ENCODE measurements around the gene KIZ.

KIZ gene

DNA sequence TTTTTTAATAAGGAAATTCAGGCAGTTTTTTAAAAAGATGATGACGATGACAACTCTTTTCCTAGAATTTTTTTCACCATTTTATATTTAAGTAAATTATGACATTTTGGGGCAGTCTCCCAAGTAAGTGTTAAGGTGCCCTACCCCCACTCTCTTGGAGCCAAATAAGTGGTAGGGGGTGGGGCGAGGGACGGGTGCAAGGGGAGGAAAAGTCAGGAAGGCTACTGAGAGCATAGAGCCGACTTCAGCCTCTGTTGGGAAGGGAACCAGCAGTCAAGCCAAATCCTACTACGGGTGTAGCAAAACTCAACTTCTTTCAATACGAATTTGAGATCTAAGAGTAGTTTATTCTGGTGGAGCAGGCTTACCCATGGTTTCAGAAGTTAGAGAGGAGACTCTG lies 54.4 kb downstream of the KIZ start:
- DNase-seq = no peak

DNA sequence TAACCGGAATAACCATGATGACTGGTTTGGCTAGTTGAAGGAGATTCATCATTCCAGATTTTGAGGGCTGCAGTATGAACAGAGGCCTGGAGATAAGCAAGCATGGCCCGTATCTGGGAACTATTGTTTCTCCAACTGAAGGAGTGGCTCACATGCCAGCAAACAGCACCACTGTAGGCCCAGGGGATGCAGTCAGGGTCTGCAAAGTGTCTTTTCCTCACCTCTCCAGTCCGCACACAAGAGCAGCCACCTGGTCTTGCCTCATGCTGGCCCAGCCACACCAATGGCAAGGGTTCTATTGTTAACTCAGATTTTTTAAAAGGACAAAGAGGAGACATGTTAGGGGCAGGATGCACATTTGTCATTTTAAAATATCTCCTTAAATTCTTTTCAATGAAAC lies 55.1 kb downstream of the KIZ start:
- DNase-seq = no peak

DNA sequence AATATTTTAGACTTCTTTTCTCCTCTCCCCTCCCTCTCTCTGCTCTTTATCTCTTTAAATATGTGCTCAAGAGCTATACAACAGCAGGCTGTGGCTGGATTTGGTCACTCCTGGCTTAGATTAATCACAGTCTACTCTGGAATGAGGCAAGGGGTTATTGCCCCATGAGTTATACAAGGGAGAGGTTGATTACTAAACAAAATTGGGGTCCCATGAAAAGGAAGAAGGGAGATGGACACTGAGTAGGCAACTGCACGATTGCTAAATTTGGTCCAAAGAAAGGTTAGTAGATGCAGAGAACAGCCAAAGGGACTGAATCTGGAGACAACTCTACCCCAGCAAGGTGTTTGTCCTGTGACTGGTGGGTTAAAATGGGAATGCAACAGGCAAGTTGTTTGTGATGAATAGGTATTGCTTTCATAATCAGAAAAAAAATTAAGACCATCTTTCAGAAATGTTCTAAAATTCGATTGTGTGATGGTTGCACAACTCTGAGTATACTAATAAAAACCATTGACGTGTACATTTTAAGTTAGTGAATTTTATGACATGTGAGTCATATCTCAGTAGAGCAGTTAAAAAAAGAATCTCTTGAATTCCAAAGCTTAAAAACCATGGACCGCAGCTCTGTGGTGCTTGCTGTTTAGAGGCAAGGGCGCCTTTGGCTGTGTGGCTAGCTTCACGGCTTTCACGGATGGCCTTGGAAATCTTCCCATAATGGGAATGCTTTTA lies 57.1 kb downstream of the KIZ start:
- DNase-seq = no peak

DNA sequence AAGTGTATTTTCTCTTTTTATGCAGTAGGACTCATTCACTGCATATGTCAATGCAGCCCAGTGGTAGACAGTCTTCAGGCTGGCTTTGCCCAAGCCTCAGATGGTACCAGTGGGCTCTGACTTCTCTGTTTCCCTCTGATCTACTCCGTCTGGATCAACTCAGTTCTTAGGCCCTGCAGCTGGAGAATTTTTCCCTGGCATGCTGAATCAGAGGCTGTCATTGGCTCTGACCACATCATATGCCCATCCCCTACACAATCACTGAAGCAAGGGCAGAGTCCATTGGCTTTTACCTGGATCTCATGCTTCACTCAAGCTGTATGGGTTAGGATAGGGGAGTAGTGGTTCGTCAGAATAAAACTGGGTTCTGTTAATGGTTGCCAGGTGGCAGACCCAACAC lies 57.8 kb downstream of the KIZ start:
- no peak for DNase-seq

DNA sequence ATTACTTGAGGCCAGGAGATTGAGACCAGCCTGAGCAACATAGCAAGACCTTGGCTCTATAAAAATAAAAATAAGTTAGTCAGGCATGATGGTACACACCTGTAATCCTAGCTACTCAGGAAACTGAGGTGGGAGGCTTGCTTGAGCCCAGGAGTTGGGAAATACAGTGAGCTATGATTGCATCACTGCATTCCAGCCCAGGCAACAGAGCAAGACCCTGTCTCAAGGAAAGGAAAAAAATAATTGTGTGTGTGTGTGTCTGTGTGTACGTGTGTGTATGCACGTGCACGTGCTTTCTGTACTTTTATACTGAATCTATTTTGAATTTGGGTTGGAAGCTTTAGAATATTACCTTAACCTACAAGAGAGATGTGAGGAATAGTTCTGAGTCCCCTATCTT lies 58.9 kb downstream of the KIZ start:
- DNase-seq = no peak

DNA sequence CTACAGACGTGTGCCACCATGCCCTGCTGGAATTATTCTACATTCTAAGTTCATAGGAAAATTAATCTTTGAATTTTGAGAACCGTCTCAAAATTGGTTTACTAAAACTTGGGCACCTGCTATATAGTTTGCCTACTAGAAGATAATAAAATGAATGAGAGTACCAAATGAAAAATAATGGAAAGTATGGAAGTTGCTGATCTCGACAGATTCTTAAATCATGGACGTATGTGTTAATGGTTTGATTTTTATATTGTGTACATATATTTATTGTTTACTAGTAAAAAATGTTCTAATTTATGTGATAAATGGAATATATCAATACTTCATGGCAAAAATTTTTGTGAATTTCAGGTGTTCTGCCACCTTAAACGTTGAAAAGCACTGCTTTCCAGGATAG lies 60.0 kb downstream of the KIZ start:
- no peak for DNase-seq

DNA sequence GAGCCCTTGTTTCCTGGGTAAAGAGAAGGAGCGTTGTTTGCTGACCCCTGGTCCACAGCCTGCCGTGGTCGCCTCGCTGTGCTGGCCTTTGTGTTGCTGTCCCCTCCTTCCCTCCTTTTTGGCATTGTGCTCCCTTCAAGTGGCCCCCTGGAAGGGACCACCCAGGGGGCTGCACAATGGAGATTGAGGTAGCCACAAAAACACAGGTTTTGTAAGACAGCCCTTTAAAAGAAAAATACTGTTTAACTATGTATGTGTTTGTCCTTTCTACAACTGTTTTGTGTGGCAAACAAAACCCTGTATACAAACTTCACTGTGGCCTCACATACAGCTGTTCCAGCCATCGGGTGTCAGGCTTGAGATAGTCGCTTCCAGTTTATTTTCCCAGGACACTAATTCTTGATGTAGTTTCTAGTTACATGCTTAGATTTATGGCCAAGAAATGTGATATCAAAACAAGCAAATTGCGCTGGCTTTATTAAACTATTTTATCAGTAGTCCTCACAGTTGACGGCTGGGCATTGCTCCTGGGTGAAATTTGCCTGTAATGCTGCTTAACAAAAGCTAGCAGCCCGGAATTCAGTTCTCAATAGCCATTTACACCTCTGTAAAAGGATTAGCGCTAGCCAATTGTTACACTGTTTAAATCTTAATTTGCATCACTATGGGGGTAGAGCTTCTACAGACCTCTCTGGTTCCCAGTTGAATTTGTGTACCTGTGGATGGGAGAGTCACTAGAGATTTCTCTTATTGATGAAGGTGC lies 64.1 kb downstream of the KIZ start:
- DNase-seq = no peak

DNA sequence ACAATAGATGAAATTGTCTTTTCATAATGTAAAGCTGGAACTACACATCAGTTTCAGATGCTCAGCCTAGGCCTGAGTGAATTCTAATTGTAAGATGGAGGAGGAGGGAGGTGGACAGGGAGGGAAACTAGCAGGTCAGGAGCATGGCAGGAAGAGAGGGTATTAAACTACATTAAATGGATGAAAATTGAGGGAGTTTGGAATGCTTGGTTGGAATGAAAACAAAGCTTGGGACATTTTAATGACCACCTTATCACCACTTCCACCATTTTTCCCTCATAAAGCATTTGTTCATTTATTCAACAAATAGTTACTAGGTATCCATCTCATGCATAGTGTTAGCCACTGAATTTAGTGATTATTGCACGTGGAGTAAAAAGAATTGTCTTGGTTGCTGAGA lies 65.0 kb downstream of the KIZ start:
- no peak for DNase-seq

DNA sequence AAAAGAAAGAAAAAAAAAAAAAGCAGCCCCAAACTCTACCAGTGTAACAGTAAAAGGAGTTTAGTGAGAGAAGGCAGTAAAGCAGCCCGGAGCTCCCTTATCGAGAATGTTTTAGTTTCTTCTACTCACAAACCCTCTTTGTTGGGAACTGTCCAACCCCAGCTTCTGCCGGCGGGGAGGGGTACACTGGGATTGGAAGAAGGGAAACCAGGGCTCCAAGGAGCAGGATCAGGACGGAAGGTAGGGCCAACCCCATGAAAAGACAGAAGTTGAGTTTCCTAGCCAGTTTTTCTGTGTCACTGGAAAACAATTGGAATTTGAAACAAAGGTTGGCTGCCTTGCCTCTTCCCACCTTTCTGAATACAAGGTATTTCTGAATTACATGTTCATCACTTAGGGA lies 66.0 kb downstream of the KIZ start:
- DNase-seq = no peak

DNA sequence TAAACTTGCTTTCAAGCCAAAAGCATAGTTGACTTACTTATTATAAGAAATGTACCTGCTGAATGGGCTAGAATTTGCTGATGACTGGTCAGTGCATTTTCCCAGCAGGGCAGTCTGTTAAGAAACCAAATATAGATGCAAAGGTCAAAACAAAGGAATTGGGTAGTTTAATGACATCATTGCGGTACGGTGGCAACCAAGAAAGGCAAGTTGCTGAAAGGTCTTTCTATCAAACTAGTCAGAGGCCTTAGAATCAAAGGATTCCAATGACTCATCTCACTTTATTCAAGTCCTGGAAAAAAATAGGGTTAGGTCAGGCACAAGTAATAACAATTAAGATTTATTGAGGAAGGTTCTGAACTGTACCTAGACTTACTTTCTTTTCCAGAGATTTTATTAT lies 76.4 kb downstream of the KIZ start:
- DNase-seq = no peak

DNA sequence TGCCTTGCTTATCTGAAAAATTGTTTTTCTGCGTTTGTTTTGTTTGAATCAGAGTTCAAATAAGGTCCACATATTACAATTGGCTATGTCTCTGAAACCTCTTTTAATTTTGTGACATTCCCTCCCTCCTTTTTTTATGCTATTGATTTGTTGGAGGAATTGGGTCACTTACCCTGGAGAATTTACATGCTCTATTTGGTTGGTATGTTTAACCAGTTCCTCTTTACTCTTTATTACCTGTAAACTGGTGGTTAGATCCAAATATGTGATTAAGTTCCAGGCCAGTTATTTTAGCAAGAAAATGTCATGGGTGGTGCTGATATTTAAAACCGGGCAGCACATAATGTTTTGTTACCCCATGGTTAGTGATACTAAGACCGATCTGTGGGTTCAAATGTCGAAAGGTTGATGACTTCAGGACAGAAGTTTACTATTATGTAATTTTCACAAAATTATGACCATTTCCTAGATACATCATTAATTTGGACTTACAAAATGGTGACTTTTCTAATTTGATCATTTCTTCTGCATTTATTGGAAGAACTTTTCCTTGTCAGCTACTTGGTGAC lies 77.3 kb downstream of the KIZ start:
- no peak for DNase-seq

DNA sequence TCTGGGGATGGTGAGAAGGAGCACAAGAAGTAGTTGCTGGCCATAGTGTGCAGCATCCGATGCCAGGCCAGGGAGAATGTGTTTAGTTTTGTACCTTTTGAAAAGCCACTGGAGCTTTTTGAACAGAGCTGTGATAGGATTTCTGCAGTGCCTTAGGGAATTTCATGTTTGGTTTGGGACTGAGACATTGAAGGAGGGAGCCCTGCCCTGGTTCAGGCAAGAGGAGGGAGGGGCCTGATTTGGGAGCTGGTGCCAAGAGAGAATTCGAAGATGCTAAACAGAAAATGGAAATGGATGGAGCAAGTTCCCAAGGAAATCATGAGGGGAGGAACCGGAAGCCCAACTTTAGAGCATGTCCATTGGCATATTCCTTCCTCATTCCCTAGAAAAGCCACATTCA lies 80.7 kb downstream of the KIZ start:
- DNase-seq = no peak

DNA sequence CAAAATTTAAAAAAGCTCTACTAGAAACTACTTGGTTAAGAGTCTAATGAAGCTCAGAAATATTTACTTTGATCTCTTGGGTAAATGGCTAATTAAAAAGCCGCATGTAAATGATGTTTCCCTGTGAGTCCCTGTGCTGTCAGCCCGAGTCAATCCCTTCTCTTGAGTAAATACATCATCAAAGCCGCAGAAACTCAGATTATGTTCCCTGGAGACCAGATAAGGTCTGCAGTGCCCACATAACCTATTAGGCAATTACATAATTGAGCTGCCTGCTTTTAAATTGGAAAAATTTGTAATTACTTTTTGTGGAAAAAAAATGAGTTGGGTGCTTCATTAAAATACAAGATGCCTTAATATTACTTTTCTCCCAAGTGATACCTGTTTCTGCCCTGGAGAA lies 83.1 kb downstream of the KIZ start:
- DNase-seq = no peak

DNA sequence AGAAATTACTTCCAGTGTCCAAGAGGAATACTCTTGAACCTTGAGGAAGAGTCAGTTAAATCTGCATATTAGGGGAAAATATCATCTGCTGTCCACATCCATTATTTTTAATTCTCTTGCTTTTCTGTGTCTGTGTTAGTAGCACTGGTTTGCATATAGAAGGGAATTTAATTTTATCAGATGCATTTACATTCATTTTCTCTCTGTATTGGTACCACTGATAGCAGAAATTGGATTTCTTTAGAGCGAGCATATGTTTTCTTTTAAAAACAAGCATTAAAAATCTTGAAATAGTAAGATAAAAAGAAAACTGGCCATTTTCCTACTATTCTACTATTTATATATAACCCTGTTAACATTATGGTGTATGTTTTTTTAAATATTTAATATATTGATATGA lies 83.8 kb downstream of the KIZ start:
- DNase-seq = no peak

DNA sequence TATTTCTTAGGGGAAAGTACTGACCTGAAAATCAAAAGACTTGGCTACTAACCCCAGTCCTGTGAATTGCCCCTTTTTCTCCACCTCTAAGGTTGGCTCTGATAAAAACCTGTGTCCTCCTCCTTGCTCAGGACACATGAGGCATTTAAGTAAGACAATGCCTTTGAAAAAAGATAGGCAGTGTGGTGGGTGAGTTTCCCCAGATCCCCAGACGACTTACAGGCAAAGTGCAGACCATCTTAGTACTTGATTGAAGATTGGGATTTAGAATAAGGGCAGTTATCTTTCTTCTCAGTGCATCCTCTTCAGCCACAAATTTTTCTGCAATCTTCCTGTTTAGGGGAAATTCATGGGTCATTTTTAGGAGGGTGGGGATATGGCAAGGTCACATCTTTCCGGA lies 87.8 kb downstream of the KIZ start:
- no peak for DNase-seq

DNA sequence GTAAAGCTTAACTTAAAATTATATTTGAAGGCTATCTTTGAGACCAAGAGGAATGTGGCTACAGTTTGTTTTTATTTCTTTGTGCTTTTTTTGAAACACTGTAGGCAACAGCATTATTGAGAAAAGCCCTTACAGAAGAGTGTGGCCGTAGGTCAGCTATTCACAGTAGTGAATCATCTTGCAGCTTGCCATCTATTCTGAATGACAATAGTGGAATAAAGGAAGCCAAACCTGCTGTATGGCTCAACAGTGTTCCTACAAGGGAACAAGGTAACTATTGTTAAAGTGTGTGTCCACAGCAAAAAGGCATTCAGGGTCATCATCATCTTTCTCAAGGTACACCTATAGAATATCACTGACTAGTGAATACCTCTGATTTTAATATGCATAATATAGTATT lies 88.5 kb downstream of the KIZ start:
- no peak for DNase-seq

DNA sequence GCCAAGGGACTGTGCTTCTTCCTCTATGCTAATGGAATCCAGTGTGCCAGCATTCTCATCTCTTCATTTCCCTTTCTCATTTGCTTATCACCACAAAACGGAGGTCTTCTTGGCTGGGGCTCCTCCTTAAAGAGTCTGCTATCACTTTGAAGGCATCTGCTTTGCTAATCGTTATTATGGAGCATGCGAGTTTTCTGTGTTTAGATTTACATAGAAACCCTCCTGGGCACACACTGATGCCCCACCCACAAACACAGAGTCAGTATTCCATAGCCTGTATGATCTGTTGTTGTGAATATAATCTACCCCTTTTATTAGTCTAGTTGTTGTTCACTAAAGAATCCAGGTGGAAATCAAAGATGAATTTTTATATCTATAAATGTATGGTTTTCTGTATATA lies 93.8 kb downstream of the KIZ start:
- no peak for DNase-seq

DNA sequence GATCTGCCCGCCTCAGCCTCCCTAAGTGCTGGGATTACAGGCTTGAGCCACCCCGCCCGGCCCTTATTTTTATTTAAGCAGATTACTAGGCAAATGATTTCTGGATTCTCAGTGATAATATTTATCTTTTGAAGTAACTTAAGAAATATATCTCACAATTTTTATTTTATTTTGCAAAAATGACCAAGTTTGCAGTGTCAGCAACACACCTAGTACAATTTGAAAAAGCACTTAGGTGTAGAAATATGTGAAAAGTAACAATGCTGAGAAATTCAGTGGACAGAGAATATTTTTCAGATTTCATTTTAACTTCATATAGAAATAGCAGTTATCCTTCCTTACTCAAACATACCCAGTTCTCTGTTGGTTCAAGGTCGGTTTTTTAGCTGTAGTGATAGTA lies 98.3 kb downstream of the KIZ start:
- DNase-seq = no peak

DNA sequence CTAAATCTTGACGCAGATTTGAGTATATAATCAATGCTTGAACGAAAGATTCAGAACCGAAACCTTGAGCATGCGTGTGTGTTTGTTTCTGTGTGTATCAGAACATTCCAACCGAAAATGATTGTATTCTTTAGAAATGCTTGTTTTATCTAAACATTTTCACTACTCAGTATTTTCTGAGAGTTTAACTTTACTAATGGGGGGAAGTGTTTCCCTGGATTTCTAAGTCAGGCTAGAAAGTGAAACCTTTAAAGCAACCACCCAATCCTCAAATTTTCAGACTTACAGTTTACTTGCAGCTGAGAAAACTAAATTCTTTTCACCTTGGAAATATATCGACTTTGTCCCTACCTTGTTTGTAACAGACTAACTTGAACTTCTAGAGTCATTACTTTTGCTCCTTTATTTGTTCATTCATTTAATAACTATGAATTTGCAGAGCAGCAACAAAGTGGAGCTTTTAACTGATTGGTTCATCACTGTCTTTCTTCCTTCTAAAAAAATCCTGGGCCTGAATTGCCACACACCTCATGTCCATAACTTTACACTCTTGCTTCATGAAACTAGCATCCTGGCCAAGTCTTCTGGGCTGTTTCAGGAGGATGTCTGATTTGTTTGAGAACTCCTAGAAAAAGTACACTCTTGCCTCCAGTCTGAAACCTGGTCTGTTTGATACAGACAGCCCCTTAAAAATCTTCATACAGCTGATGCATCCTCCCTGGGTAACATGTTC lies 99.5 kb downstream of the KIZ start:
- no peak for DNase-seq

DNA sequence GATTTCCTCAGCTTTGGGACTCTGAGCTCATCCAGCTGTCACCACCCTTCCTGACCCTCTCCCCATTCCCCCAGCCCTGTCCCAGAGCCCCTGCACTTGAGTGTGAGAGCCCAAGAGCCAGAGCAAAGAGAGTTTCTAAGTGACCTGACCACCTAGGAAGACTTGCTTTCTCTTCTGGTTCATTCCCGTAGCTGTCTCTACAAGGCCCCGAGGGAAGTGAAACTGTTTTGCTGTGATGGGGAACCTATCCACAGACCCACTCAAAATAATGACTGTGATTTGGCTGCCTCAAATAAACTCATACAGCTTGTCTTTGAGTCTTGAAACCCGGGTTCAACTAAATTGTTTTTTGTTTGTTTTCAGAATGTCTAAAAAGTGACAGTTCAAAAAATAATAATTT lies 102.6 kb downstream of the KIZ start:
- no peak for DNase-seq

DNA sequence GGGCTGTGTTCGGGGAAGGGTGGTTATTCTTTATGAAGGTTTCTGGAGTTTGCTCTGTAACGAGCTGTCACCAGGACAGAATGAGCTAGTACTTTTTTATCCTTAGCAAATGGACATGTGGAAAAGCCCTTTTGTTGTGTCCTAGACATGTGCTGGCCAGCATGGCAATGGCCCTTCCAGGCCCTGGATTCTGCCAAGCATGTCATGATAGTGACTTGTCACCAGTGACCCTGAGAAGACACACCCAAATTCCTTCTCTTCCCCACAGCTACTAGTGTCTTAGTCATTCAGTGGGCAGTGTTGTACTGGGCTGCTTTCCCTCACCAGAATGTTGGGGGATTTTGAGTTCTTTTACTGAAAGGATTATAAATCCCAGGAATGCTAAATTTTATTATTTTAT lies 103.3 kb downstream of the KIZ start:
- no peak for DNase-seq

DNA sequence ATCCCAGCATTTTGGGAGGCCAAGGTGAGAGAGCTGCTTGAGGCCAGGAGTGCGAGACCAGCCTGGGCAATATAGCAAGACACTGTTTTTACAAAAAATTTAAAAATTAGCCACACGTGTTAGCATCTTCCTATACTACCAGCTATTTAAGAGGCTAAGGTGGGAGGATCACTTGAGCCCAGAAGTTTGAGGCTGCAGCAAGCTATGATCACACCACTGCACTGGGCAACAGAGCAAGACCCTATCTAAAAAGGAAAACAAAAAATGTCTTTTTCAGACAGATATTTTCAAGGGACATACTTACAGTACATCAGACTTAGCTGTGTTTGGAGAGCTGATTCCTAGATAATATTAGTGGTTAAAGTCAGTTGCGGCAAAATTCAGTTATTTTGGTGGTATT lies 104.3 kb downstream of the KIZ start:
- DNase-seq = no peak

DNA sequence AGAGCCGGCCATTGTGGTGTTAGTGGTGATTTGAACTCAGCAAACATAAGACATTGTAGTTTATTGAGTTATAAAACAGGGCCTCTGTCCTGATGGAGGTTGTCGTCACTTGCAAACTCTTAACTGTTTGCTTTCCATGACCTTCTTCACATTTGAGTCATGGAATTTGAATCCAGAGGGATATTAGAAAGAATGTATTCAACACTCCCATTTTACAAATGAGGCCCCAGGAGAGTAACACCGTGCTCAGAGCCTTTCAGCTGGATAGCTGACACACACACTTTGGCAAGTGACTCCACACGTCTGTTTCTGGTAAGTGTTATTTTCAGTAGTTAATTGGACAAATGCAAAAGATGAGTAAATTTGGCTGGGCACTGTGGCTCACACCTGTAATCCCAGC lies 104.8 kb downstream of the KIZ start:
- DNase-seq = no peak
